ENCODE measurements around the gene MAS1L.
"Not testable (repeated sequence)": the region's sequence is repeated elsewhere in the genome, so short reads cannot be mapped to it uniquely, and the experiment has no call there.

The MAS1L gene

GRCh38 chr6:29439006-29439405 lies 48.8 kb downstream of the MAS1L start, which contains the start of gene OR10C1:
TSS of gene OR10C1 (plus strand) at chr6:29439306. CDS start at chr6:29440016, 710 bp downstream.
- H3K4me1 ChIP-seq (ENCODE audit: low read length) = no peaks in the 10 kb centered on the region
- TF ChIP-seq CTCF (IDR thresholded peaks at IDR 0.05; ENCODE audit: low read depth, low read length) = no peak
- TF ChIP-seq EZH2phosphoT487 (IDR thresholded peaks at IDR 0.05; ENCODE audit: low read depth) = no peak
- H4K20me1 ChIP-seq (ENCODE audit: insufficient read depth, low read length) = no peaks in the 10 kb centered on the region
- no peak within 1 kb of the TSS for H3K9ac ChIP-seq (ENCODE audit: low read length)
- no peak within 1 kb of the TSS for H3K4me2 ChIP-seq (ENCODE audit: low read length)
- no peaks in the 10 kb centered on the region for H3K79me2 ChIP-seq (ENCODE audit: low read length)
- H3K9me3 ChIP-seq (ENCODE audit: insufficient read depth, low read length) = no peaks in the 10 kb centered on the region
- H3K27me3 ChIP-seq (ENCODE audit: low read depth, low read length) = no peaks in the 10 kb centered on the region
- H2AFZ ChIP-seq (ENCODE audit: low read depth, low read length) = no peak within 1 kb of the TSS
- H3K36me3 ChIP-seq (replicated peaks; ENCODE audit: low read depth, low read length) = no peaks in the 10 kb centered on the region
- no peak within 1 kb of the TSS for H3K27ac ChIP-seq (ENCODE audit: low read length)
- no peak within 1 kb of the TSS for H3K4me3 ChIP-seq (ENCODE audit: low read length)

GRCh38 chr6:29436730-29437129 lies 51.0 kb downstream of the MAS1L start:
- H3K27ac ChIP-seq (ENCODE audit: low read length); H3K9me3 ChIP-seq (ENCODE audit: insufficient read depth, low read length); H4K20me1 ChIP-seq (ENCODE audit: insufficient read depth, low read length); H3K9ac ChIP-seq (ENCODE audit: low read length); H3K4me2 ChIP-seq (ENCODE audit: low read length); H3K79me2 ChIP-seq (ENCODE audit: low read length); H3K4me3 ChIP-seq (ENCODE audit: low read length); H2AFZ ChIP-seq (ENCODE audit: low read depth, low read length); H3K4me1 ChIP-seq (ENCODE audit: low read length); H3K27me3 ChIP-seq (ENCODE audit: low read depth, low read length); H3K36me3 ChIP-seq (replicated peaks; ENCODE audit: low read depth, low read length): not testable (repeated sequence)

All from OCI-LY3 (cell line).